Retina (tissue), 1 donor: ENCODE measurements around the gene ZNF362.
A peak's percentile ranks its signal among the peaks of the same experiment; 100 is the strongest.

ENCODE experiments used
- DNase-seq: peaks from one replicate; pipeline ENCODE4 v3.0.0-alpha.2; 2016

ZNF362 gene

GRCh38 chr1:33269621-33270020 lies 13.3 kb downstream of the ZNF362 start:
- no peak for DNase-seq

- DNase-seq: no peak
Measured at GRCh38 chr1:33270379-33270778, 14.1 kb downstream of the ZNF362 start.

GRCh38 chr1:33270808-33271465 lies 14.6 kb downstream of the ZNF362 start:
- no peak for DNase-seq

GRCh38 chr1:33271666-33272505 lies 15.6 kb downstream of the ZNF362 start:
- no peak for DNase-seq

- no peak for DNase-seq
Measured at GRCh38 chr1:33272509-33272908, 16.2 kb downstream of the ZNF362 start.

GRCh38 chr1:33272930-33273329 lies 16.6 kb downstream of the ZNF362 start:
- no peak for DNase-seq

- no peak for DNase-seq
Measured at GRCh38 chr1:33273406-33273805, 17.1 kb downstream of the ZNF362 start.

- no peak for DNase-seq
Measured at GRCh38 chr1:33273961-33274371, 17.7 kb downstream of the ZNF362 start.

- DNase-seq: no peak
Measured at GRCh38 chr1:33274446-33274845, 18.2 kb downstream of the ZNF362 start.

- DNase-seq: no peak
Measured at GRCh38 chr1:33275195-33275594, 18.9 kb downstream of the ZNF362 start.

- DNase-seq: no peak
Measured at GRCh38 chr1:33275706-33276572, 19.6 kb downstream of the ZNF362 start.

- no peak for DNase-seq
Measured at GRCh38 chr1:33276573-33277298, 20.4 kb downstream of the ZNF362 start.

- DNase-seq: no peak
Measured at GRCh38 chr1:33277488-33278084, 21.3 kb downstream of the ZNF362 start.

GRCh38 chr1:33280091-33280661 lies 23.9 kb downstream of the ZNF362 start:
- DNase-seq: no peak

GRCh38 chr1:33281554-33282303 lies 25.4 kb downstream of the ZNF362 start:
- no peak for DNase-seq

- no peak for DNase-seq
Measured at GRCh38 chr1:33282791-33283190, 26.5 kb downstream of the ZNF362 start.

- DNase-seq: peak; percentile 40
Measured at GRCh38 chr1:33284049-33284448, 27.8 kb downstream of the ZNF362 start.

- DNase-seq: no peak
Measured at GRCh38 chr1:33286451-33287185, 30.3 kb downstream of the ZNF362 start.

GRCh38 chr1:33287317-33287716 lies 31.0 kb downstream of the ZNF362 start:
- DNase-seq: no peak
